Ecto neural progenitor cell (in vitro differentiated cells): ENCODE measurements around the gene SH3YL1.

Experiments used
- DNase-seq: peaks from one replicate; pipeline ENCODE4 v3.0.0-alpha.2; 2018; ENCODE audit warnings: low spot score

The SH3YL1 gene

DNA sequence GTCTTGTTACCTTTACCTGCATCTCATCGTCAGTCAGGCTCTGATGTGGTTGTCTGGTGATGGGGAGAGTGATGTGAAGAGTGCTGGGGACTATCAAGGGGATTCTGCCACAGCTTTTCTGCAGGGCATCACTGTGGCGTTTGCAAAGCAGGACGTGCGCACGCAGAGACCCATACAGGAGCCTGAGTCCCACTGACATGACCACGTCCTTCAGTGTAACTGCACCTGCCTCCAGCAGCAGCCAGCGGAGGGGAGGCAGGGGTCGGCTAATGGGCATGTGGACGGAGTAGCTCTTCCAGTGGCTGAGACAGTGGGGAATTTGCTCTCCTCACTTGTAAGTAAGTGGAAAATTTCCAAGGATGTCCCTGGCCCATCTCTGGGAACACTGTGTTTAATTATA lies 17.5 kb upstream of the SH3YL1 start:
- no peak for DNase-seq

DNA sequence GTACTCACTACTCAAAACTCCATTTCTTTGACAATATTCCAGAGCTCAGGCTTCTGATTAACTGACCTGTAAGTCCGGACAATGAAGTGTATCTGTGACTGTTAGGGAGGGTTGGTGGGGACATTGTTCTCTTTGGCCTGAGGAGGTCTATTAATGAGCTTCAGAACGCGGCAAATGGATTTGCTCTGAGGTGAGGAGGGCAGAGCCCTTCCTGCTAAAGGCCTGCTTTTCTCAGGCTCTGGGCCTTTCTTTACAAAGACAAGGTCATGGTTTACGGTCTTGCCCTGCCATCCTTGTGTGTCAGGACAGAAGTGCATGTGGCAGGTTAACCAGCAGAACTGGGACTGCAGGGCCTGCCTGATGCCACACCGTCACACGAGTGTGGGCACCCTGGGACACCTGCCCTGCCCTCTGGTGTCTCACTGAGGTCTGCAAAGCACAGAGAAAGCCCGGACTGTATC lies 16.8 kb upstream of the SH3YL1 start:
- DNase-seq, result no peak

DNA sequence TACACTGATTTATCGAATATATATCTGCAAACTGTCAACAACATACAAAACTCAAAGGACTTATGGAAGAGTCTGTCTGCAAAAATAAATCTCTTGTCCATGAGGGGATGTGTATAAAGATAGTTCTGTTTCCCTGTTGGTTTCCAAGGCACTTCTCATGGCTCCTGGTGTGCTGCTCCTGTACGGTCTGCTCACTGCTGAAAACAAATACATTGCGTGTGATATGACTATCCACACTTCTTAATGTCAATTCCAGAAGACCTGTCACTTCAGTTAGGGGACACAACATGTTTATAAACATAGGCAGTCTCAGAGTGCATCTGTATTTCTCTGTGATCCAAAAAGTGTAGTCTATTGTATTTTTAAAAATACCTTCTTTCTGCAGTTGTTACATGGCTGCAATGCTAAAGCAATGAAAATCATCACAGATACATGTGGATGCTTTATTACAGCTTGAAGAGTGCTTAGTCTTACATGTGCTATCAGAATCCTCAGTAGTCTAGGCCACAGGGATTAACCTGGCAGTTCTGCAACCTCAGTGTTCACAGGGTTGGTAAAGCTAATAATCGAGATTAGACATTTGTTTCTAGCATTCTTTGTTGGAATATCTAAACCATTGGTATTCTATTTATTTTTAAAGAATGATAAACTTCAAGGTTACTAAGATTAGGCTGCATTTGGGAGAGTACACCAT lies 16.3 kb upstream of the SH3YL1 start:
- DNase-seq, result no peak

DNA sequence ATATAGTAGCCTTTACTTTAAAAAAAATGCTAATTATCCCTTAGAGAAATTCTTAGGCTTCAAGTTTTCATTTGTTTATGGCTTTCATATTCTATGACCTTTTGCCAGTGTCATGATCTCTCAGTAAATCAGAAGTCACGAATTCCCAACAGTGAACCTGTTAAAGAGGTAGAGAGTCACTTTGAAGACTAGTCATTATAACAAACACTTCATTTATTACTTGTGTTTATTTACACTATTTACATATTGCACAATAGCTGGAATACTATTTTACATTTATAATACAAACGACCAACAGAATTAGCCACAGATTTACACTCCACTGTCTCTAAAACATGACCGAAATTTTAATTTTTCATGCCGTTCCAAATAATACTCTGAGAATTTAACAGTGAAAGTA lies 15.5 kb upstream of the SH3YL1 start:
- DNase-seq, result no peak

DNA sequence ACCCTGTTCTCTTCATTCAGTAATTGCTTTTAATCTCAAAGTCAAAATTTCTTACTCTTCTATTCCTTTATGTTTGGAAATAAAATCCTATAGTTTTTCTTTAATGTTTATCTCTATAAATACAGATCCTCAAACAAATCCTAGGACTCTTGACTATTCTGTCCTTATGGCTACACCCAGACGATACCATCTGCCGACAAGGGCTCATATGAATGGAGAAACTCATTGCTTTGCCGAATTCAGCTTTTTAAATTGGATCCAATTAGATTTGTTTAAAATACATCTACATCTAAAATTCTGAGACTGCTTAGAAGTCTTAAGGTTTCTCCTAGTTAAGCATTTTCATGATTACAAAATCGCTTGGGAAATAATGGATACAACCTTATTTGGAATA lies 15.1 kb upstream of the SH3YL1 start:
- no peak for DNase-seq

DNA sequence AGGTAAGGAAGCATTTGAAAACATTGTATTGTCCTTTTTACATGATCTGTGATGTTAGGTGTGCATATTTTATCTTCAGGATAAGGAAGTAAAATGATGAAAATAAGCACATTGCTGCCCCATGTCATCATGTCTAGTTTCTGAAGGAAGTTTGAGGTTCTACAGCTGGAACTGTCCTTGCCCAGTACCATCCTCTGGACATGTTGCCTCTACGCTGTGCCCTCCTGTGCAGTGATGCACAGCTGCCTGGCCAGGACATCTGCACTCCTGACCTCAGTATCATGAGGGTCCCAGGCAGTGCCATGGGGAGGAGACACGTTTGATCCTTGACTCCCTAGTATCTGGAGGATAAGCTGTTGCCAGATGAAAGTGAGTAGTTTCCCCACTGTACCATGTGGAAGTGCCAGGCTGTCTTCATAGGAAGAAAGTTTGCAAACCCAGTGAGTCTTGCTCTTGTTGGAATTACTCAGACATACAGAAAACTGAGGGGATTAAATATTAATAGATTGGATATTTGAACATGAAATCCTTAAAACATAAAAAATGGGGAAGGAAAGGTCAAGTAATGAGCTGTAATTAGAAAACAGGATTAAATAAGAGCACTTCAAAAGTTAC lies 14.6 kb upstream of the SH3YL1 start:
- no peak for DNase-seq

DNA sequence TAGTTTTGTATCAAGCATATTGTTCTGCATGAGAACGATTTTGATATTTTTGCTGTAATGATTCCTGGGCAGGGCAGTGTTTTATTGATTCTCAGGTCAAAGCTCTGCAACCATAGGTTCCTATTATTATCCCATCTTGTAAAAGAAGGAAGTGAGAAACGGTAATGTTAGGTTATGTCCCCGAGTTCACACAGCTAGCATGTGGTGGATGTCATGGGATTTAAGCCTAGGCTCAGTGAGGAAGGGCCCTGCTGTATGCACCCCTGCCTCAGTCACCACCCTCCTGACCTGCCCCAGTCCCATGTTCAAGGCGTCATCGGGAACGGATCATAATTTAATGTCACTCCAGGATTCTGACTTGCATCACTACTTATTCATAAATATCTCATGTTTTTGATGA lies 11.6 kb upstream of the SH3YL1 start:
- DNase-seq, result no peak

DNA sequence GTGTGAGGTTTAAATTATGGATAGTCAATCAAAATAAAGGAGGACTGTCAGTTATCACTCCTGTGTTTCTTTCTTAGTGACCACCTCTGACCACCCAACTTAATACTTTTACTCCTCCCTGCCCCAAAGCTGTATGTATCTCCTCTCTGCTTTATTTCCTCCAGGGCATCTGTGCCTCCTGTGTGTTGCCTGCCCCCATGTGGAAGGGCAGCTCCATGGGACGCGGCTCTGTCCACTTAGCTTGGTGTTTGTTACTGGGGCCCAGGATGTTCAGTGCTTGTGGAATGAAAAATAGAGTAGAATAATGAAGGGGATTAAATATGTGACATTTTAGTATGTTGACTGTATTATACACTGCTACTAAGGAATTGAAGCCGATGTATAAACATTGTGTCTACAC lies 10.7 kb upstream of the SH3YL1 start:
- DNase-seq, result no peak

DNA sequence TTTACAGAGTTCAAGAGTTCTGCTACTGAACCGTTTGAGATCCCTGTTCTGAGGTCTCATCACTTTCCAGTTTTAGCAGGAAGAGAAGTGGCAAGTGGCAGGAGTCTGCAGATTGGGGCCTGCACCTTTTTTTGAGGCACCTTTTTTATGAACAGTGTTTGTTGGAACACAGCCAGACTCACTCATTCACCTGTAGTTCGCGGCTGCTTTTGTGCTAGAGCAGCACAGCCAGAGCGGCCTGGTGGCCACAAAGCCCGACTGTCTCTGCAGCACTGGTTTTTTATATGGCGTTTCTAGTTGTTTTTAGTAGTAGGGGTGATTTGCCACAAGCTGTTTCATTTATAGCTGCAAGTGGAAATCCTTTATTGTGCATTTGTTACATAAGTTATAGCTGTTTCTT lies 9.5 kb upstream of the SH3YL1 start:
- DNase-seq, result no peak

DNA sequence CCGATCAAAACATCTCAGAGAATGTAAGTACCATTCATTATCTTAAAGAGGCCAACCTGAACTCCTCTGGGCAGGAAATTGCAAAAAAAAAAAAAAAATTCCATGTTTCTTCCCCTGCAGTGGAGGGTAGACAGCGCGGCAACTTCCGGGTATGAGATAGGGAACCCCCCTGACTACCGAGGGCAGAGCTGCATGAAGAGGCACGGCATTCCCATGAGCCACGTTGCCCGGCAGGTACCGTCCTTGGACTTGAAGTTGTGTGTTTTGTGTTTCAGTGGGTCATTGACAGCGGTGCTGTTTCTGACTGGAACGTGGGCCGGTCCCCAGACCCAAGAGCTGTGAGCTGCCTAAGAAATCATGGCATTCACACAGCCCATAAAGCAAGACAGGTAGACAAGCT lies 8.1 kb upstream of the SH3YL1 start:
- DNase-seq, result no peak

DNA sequence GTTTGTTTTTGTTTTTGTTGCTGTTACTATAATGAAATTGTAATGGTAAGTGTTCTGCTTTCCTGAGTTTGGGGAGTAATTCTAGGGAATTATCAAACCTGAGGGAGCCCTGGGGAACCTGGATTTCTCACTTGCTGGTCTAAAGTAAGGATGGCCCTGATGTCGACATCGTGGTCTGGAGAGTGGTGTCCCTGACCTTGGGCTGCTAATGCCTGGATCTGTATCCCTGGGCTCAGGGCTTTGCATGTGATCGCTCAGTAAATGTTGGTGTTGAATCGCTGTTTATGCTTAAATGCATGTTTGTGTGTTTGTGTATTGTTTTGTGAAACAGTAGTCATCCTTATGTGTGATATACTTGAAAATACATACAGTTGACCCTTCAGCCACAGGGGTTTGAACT lies 7.0 kb upstream of the SH3YL1 start:
- DNase-seq, result no peak

DNA sequence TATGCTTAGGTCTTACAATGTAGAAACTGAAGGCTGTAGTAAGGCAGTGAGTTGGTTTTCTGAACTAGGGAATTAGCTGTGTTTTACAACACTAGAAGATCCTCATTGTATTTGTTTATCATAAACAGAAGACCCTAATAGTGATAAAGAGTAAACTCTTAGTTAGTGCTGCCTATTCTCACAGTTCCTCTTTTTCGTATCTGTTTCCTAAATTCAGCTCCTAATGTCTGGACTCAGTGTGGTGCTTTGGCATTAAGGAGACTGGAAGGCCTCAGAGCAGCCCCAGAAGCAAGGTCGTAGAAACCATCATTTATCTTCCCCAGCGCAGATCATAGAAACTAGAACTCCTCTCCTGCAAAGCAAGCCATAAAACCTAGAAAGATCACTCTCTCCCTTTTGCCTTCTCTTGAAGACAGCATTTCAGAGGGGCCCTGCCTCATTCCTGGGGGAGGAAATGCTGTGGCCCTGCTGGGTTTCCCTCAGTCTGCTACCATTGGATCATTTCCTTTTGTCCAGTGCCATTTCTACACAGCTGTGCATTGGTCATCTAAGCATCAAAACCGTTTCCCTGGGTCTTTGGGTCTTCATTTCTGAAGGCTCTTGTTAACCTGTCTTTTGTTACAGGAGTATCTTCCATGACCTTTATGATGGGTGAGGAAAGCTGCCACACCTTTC lies 5.7 kb upstream of the SH3YL1 start:
- DNase-seq, result no peak

DNA sequence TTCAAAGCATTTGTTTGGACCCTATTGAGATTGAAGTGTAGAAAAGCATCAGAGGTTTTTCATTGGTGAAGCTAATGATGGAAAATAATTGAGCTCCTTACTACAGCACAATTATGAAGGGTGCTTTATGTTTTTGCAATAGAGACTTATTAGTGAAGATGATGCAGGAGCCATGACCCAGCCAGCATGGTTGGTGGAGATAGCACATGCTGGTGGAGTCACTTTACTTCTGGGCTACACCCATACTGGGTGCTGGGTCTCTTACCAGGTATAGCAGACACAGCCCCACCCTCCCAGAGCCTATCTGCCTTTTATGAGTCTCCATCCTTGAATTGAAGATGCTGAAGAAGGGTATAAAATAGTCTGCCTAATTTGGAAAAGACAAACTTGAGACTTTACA lies 4.5 kb upstream of the SH3YL1 start:
- no peak for DNase-seq

DNA sequence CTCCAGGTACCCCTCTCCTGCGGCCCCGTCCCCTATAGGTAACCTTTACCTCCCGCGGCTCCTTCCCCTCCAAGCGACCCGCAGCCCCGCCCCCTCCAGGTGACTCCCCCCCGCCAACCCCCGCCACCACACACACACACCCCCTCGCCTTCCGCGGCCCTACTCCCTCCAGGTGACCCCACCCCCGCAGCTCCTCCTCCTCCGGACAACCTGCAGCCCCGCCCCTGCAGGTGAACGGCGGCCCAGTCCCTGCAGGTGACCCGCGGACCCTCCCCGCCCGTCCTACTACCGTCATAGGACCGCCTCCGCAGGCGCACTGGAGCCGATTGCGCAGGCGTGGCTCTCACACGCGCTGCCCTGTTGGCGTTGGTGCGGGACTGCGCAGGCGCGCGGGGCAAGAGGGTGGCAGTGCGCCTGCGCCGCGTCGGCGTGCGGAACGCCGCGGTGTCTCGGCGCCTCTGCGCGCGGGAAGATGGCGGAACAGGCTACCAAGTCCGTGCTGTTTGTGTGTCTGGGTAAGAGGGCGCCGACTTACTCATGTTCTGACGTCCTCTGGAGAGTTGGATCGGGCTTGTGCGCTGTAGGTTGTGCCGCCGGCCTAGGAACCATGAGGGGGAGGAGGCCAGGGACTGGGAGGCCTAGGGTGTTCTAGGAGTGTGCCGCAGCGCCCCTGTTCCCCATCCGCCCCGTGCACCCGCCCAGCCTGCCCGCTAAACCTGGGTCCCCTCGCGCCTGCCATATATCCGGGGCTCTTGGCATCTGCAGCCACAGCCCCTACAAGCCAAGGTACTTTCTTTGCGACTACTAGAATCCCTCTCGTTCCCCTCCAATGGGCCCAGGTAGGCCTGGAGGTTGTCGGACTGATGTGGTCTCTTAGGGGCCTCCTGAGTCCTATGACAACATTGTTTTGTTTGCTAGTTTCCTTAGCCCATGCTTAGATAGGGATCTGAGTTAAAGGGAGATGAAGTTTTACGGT lies 949 bp upstream of the SH3YL1 start, which contains the start of gene ACP1:
Gene ACP1, plus strand, starts transcription at position 455 of the 976 bp plus-strand sequence. Its CDS starts 18 bp downstream, at position 473.
- peak; percentile 96 for DNase-seq

DNA sequence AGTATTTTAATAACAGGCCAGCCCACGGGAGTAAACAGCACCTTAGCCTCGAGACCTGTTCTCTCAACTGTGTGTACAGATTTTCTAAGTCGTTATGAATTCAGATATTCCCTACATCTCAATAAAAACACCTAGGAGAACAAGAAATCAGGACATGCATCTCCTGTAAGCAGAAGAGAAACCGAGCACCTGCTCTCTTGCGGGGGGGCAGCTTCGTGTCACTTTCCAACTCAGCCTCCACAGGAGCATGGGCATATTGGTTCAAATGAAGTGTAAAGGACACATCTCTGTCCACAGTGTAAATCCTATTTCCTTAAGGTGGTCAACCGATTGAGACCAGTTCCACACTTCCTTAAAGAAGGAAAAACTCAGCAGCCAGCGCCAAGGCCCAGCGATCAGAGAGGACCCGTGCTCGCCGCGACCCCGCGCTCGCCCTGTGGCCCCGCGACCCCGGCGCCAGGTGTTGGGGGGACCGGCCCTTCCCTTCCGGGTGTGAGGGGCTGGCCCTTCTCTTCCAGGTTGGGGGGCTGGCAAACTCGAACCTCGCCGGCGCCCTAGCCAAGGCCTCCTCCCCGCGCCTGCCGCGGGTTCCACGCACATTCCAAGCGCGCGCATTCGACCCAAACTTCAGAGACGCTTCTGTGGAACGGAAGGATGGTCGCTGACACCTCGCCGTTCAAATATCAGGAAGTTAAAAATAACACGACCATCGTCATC lies 652 bp downstream of the SH3YL1 start:
- DNase-seq, result no peak

DNA sequence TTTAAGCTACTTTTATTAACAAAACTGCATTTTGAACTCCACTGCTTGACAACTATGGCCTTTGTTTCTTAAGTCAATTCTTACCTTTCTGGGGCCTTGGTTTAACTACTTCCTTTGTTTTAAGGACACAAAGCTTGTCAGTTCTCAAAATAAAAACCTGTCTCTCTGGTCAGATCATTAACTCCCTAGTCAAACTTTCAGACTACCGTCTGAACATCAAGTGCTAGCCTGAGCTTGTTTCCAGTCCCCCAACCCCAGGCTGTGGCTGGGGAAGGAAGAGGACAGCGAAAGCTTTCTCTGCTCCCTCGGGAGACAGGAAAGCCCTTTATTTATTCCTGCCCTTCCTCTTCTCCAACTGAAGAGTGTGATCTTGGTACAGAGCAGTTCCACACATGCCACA lies 1.7 kb downstream of the SH3YL1 start:
- DNase-seq, result no peak

DNA sequence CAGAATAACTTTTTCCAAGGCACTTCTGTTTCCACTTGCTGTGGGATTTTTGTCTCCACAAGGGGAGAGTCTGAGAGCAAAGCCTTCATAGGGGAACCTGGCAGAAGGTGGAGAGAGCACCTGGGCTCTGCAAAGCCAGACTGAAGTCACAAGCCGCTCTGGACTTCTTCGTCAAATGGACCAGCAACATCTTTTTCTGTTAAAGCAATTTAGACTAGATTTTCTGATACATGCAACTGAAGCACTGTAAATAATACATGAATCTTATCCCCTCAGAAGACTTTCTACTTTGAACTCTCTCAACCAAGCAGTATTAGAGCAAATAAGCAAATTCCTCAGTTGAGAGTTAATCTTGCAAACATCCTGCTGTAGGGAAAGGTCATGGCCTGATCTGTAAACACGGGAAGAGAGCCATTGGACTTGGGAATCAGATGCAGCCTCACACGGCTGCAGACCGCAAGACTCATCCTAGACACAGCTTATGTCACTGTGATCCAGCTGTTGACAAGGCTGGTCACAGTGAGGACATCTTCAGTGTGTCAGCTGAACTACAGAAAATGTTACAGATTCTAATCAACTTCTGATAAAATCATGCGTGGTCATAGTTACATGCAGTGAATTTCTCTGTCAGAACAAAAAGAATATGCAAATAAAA lies 3.2 kb downstream of the SH3YL1 start:
- no peak for DNase-seq

DNA sequence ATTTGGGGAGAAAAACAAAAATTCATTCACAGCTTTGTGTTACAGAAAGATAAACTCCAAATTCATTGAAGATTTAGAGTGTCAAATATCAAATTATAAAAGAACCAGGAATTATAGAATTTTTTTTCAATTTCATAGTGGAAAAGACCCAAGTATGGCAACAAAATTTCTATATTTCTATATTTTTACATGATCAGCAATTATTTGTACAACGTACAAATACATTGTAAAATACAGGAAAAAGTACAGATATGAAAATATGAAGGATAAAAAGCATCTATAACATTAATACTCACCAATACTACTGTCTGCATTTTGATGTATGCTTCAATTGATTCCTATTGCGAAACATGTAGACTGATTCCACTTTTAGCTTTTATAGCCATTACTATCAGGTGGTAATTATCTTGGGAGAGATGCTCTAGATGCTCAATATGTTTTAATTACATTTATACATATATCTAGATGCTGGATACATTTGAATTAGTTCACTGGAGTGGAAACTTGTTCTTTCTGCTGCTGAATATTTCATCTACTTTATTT lies 4.0 kb downstream of the SH3YL1 start:
- DNase-seq, result no peak

DNA sequence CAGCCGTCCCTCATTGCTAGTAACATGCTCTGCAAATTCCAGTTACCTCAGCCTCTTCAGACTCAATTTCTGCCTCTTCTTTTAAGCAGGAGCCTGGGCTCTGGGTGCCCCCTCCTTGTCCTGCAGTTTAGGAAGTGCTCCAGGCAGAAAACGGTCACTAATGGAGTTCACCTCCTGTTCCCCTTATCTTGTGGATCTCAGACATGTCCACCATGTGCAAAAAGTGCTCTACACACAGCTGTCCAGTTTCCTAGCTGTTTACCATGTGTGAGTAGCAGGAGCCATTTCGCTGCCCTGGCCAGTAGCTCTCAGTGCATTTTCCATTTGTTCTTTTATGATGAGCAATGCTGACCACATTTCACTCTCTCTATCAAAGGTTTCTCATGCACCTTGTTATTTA lies 4.9 kb downstream of the SH3YL1 start:
- DNase-seq, result no peak

DNA sequence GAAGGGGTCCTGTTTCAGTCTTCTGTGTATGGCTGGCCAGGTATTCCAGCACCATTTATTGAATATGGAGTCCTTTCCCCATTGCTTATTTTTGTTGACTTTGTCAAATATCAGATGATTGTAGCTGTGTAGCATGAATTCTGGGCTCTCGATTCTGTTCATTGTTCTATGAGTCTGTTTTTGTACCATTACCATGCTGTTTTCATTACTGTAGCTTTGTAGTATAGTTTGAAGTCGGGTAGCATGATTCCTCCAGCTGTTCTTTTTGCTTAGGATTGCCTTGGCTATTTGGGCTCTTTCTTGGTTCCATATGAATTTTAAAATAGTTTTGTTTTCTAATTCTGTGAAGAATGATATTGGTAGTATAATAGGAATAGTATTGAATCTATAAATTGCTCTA lies 6.0 kb downstream of the SH3YL1 start:
- DNase-seq, result no peak

DNA sequence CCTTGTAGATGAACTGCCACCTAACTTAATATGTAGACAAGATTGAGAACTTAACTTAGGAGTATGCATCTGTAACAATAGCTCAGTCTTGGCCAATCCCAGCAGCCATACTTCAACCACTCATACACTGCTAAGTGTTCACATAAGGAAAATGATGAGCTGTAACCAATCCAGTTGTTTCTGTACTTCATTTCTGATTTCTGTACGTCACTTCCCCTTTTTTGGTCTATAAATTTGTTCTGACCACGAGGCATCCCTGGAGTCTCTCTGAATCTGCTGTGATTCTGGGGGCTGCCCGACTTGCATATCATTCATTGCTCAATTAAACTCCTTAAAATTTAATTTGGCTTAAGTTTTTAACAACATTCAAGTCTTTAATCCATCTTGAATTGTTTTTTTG lies 6.4 kb downstream of the SH3YL1 start:
- DNase-seq, result no peak
